SK-N-MC (cell line): Measurements from ENCODE around the gene FAM210A.
A peak's percentile ranks its signal among the peaks of the same experiment; 100 is the strongest.

Experiments used
- DNase-seq: peaks from one replicate; pipeline ENCODE4 v3.0.0-alpha.2; 2011; ENCODE audit warnings: low read depth, low spot score
- H3K27ac ChIP-seq: fragments of 200-600 bp; sonication (generic); 2 replicates; pipeline ENCODE4 v1.5.1; 2016; ENCODE audit warnings: mixed run types
- H3K36me3 ChIP-seq: fragments of 200-600 bp; sonication (generic); 2 replicates; pipeline ENCODE4 v1.6.1; 2017; ENCODE audit warnings: antibody characterized with exemption, low read length, mixed read lengths; ENCODE audit not compliant: insufficient read depth
- H3K4me3 ChIP-seq: fragments of 200-600 bp; sonication (generic); 2 replicates; pipeline ENCODE4 v1.5.1; 2016
- H3K9ac ChIP-seq: fragments of 200-600 bp; sonication (generic); 2 replicates; pipeline ENCODE4 v1.8.0; 2017; ENCODE audit warnings: mixed run types, mixed read lengths; ENCODE audit not compliant: insufficient read length
- H3K9me3 ChIP-seq: fragments of 200-600 bp; sonication (generic); 2 replicates; pipeline ENCODE4 v1.6.1; 2017; ENCODE audit warnings: low read depth, mild to moderate bottlenecking, antibody characterized with exemption, low read length, moderate library complexity, mixed read lengths
- EZH2 ChIP-seq: fragments of 200-600 bp; sonication (generic); IDR thresholded peaks from one replicate; pipeline ENCODE4 v1.6.1; 2017; ENCODE audit warnings: antibody characterized with exemption
- FOXP2 ChIP-seq: optimal IDR thresholded peaks from 2 replicates; pipeline ENCODE3; 2011; ENCODE audit warnings: mild to moderate bottlenecking, moderate library complexity; ENCODE audit not compliant: insufficient read depth; ENCODE audit errors: extremely low read length, control extremely low read depth
- POLR2AphosphoS5 ChIP-seq: IDR thresholded peaks from 2 replicates; pipeline ENCODE4 v1.6.1; 2012; ENCODE audit warnings: mild to moderate bottlenecking, low read depth, low read length, borderline replicate concordance

FAM210A gene

GRCh38 chr18:13746633-13747032, 20.3 kb upstream of the FAM210A start:
- H3K9ac ChIP-seq = no peak overlapping the region
- no peak overlapping the region for H3K27ac ChIP-seq
- H3K36me3 ChIP-seq = peaks cover 68% of the 10 kb centered on the region
- DNase-seq = no peak
- no peak for TF ChIP-seq POLR2AphosphoS5
- TF ChIP-seq EZH2 = no peak
- TF ChIP-seq FOXP2 = no peak
- no peaks in the 10 kb centered on the region for H3K9me3 ChIP-seq
- no peak overlapping the region for H3K4me3 ChIP-seq

- no peak overlapping the region for H3K9ac ChIP-seq
- peaks cover 77% of the 10 kb centered on the region for H3K36me3 ChIP-seq
- no peak for DNase-seq
- H3K9me3 ChIP-seq = no peaks in the 10 kb centered on the region
- H3K4me3 ChIP-seq = no peak overlapping the region
- TF ChIP-seq POLR2AphosphoS5 (no peak), FOXP2 (no peak), EZH2 (no peak)
- H3K27ac ChIP-seq = no peak overlapping the region
These were observed 19.3 kb upstream of the FAM210A start for GRCh38 chr18:13745696-13746095.

- no peak for DNase-seq
- Histone ChIP-seq H3K9me3 (no peaks in the 10 kb centered on the region), H3K36me3 (peaks cover 70% of the 10 kb centered on the region), H3K27ac (no peak overlapping the region), H3K4me3 (no peak overlapping the region), H3K9ac (no peak overlapping the region)
- TF ChIP-seq EZH2 (no peak), FOXP2 (no peak), POLR2AphosphoS5 (no peak)
These were observed 9.3 kb upstream of the FAM210A start for GRCh38 chr18:13735681-13736080.

- Histone ChIP-seq H3K36me3 (peaks cover 26% of the 10 kb centered on the region), H3K9me3 (no peaks in the 10 kb centered on the region), H3K4me3 (no peak overlapping the region), H3K9ac (no peak overlapping the region), H3K27ac (no peak overlapping the region)
- DNase-seq = no peak
- TF ChIP-seq EZH2 (no peak), FOXP2 (no peak), POLR2AphosphoS5 (no peak)
These were observed 4.1 kb upstream of the FAM210A start for GRCh38 chr18:13730481-13730880.

GRCh38 chr18:13726972-13727331, 594 bp upstream of the FAM210A start:
- TF ChIP-seq FOXP2 = no peak
- no peak for TF ChIP-seq EZH2
- TF ChIP-seq POLR2AphosphoS5 = no peak
- Histone ChIP-seq H3K9ac (peak overlapping the region; percentile 87), H3K9me3 (no peaks in the 10 kb centered on the region), H3K27ac (peak overlapping the region; percentile 67; the same call in 1 of the 2 replicates), H3K36me3 (peaks cover 7% of the 10 kb centered on the region), H3K4me3 (peak overlapping the region; percentile 89)
- no peak for DNase-seq

GRCh38 chr18:13725566-13726231, 659 bp downstream of the FAM210A start:
- no peak for DNase-seq
- H3K27ac ChIP-seq = no peak overlapping the region
- H3K9ac ChIP-seq = peak overlapping the region; percentile 86
- H3K36me3 ChIP-seq = peaks cover 13% of the 10 kb centered on the region
- TF ChIP-seq POLR2AphosphoS5 (no peak), FOXP2 (no peak), EZH2 (no peak)
- no peaks in the 10 kb centered on the region for H3K9me3 ChIP-seq
- peak overlapping the region; percentile 89 for H3K4me3 ChIP-seq

- H3K9me3 ChIP-seq = no peaks in the 10 kb centered on the region
- no peak for DNase-seq
- no peak for TF ChIP-seq EZH2
- TF ChIP-seq FOXP2 = no peak
- TF ChIP-seq POLR2AphosphoS5 = no peak
- H3K36me3 ChIP-seq = peaks cover 13% of the 10 kb centered on the region
- no peak overlapping the region for H3K27ac ChIP-seq
- no peak overlapping the region for H3K9ac ChIP-seq
- no peak overlapping the region for H3K4me3 ChIP-seq
These were observed 5.5 kb downstream of the FAM210A start for GRCh38 chr18:13720847-13721246.

GRCh38 chr18:13720123-13720522, 6.2 kb downstream of the FAM210A start:
- no peak overlapping the region for H3K27ac ChIP-seq
- H3K4me3 ChIP-seq = no peak overlapping the region
- H3K9ac ChIP-seq = no peak overlapping the region
- no peak for DNase-seq
- H3K9me3 ChIP-seq = no peaks in the 10 kb centered on the region
- TF ChIP-seq FOXP2 = no peak
- no peak for TF ChIP-seq EZH2
- TF ChIP-seq POLR2AphosphoS5 = no peak
- peaks cover 13% of the 10 kb centered on the region for H3K36me3 ChIP-seq

GRCh38 chr18:13716916-13717315, 9.4 kb downstream of the FAM210A start:
- Histone ChIP-seq H3K9ac (no peak overlapping the region), H3K27ac (no peak overlapping the region), H3K4me3 (no peak overlapping the region), H3K36me3 (peaks cover 11% of the 10 kb centered on the region; the same call in 1 of the 2 replicates), H3K9me3 (no peaks in the 10 kb centered on the region)
- TF ChIP-seq EZH2 = no peak
- TF ChIP-seq FOXP2 = no peak
- no peak for TF ChIP-seq POLR2AphosphoS5
- DNase-seq = no peak
